Activated CD4-positive, CD25-positive, alpha-beta regulatory T cell treated with anti-CD3 and anti-CD28 coated beads, Interleukin-2, amount 50 U/mL, for 24 hours (primary cell): ENCODE measurements around the gene CLCN4.

ENCODE experiments used
- ATAC-seq, 2 donors: fragments of 150-1000 bp; cut with Tn5 transposase; one replicate each; pipeline ENCODE4 v1.10.0; 2021; ENCODE audit warnings: mild to moderate bottlenecking in 1 of 2, moderate library complexity in 1 of 2

CLCN4 gene

DNA sequence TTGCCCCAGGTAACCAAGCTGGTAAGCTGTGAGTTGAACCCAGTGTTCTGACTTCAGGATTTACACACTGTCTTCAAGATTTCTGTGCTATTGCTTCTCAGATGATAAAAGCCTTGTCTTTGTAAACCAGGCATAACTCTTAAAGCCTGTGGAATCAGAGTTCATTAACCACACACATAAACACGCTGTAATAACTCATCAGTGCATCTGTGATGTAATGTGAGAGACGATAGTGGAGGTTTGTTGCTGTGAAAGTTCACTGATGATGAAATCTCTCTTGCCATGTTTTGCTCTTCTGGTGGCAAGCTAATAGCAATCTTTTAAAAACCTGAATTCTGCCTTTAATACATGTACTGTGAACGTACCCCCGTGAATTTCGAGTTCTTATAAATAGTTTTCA, 41.5 kb downstream of the CLCN4 start:
- no peak for ATAC-seq

DNA sequence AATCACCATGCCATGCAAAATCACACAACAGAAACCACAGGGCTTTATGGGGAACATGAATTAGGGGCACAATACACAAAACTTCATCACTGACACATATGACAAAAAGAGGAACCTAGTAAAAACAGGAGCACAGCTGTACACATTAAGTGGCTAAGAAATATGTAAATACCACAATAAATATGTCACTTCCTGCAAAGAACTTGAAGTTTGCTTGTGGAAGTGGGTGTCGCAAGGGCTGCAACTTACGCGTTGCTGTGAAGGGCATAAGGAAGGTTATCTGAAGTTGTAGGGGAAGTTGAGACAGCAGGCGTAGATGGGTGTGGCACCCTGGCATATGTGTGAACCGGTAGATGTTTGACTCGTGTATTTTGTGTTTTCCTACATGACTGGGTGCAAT, 42.4 kb downstream of the CLCN4 start:
- ATAC-seq: no peak

DNA sequence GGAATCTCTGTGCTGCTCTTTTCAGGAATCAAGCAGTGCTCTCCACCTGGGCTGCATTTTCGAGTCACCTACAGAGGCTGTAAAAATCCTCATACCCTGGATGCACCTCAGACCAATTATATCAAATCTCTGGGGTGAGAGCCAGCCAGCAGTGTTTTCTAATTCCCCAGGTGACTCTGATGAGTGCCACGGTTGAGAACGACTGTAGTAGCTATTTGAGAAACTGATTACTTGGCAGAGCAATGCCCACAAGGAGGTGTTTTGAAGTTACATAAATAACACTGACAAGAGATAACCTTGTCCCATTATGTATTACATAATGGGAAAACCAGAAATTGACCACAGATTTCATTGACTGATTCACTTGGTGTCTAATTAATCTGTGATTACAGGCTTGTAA, 46.8 kb downstream of the CLCN4 start:
- no peak for ATAC-seq

DNA sequence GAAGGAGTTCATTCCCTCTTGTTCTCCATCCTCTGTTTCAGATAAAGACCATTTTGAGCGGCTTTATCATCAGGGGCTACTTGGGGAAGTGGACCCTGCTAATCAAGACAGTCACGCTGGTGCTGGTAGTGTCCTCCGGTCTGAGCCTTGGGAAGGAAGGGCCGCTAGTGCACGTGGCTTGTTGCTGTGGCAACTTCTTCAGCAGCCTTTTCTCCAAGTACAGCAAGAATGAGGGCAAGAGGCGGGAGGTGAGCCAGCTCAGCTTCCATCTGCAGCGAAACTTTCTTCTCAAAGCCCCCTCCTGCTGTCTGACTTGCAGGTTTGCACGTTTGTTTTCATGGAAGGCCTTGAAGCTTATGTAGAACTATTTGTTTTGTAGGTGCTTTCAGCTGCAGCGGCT, 49.5 kb downstream of the CLCN4 start:
- no peak for ATAC-seq

DNA sequence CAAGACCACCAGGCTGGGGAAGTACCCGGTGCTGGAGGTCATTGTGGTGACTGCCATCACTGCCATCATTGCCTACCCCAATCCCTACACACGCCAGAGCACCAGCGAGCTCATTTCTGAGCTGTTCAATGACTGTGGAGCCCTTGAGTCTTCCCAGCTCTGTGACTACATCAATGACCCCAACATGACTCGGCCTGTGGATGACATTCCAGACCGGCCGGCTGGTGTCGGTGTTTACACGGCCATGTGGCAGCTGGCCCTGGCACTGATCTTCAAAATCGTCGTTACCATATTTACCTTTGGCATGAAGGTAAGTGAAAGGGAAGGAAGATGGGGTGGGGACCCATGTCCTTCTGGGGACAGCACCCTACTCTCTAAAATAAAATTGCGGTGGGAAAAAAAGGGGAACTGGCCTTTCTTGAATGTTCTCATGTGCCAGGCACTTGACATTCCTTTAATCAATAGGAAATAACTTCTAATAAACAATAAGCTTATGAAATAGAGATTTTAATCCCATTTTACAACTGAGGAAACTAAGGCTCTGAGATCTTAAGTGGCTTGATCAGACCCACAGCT, 51.6 kb downstream of the CLCN4 start:
- ATAC-seq: no peak

DNA sequence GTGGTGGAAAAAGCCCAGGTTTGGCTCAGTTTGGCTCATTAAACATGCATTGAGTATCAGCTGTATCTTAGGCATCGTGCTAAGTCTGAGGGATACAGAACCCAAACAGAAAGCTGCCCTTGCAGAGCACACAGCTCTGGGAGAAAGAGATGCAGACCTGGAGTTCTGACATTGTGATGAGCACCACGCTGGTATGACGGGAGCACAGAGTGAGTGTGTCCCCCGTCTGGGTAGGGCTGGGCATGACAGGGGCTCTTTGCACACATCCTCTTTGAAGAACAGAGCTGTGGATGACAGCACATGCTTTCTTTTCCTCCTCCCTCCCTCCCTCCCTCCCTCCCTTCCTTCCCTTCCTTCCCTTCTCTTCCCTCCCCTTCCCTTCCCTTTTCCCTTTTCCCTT, 52.2 kb downstream of the CLCN4 start:
- no peak for ATAC-seq

DNA sequence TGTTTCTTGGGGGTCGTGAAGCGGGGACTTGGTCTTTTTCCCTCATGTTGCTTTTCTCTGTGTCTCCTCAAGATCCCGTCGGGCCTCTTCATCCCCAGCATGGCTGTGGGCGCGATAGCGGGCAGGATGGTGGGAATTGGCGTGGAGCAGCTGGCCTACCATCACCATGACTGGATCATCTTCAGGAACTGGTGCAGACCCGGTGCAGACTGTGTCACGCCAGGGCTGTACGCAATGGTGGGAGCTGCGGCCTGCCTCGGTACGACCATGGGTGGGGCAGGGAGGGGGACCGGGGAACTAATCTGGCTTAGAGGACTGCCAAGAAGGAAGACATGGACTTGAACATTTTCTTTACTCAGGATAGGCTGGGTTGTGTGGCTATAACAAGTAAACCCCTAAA, 55.6 kb downstream of the CLCN4 start:
- ATAC-seq: no peak

DNA sequence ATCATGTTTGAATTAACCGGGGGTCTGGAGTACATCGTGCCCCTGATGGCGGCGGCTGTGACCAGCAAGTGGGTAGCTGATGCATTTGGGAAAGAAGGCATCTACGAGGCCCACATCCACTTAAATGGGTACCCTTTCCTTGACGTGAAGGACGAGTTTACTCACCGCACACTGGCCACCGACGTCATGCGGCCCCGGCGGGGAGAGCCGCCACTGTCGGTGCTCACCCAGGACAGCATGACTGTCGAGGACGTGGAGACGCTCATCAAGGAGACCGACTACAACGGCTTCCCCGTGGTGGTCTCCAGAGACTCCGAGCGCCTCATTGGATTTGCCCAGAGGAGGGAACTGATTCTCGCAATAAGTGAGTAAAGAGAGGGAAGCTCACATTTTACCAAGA, 56.9 kb downstream of the CLCN4 start:
- no peak for ATAC-seq

DNA sequence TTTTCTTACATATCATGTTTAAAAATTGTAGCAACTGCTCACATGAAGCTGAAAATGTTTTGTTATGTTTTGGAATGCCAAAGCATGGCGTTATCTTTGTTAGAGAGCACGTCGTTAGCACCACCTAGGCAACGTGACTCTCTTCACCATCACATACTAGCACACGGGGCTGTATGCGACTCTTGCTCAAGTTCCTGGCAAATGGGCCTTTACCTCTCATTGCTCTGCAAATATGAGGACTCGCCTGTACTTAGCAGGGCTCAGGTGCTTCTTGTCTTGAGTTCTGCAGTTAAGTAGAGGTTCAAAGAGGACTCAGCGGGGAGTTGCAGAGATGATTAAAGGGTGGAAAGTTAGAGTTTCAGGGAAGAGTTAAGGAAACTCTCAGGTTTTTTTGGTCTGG, 59.4 kb downstream of the CLCN4 start:
- no peak for ATAC-seq

DNA sequence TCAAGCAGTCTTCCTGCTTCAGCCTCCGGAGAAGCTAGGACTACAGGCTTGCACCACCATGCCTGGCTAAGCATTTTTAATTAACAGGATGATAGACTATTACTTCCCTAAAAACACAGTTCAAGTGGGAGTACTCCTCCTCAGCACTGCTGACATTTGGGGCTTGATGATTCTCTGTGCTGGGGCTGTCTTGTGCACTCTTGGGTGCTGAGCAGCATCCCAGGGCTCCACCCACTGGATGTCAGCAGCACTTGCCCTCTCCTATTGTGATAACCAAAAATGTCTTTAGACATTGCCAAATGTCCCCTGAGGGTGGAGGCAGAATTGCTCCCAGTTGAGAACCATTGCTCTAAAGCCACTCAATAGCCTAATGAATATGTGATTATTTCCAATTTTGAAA, 60.4 kb downstream of the CLCN4 start:
- no peak for ATAC-seq

DNA sequence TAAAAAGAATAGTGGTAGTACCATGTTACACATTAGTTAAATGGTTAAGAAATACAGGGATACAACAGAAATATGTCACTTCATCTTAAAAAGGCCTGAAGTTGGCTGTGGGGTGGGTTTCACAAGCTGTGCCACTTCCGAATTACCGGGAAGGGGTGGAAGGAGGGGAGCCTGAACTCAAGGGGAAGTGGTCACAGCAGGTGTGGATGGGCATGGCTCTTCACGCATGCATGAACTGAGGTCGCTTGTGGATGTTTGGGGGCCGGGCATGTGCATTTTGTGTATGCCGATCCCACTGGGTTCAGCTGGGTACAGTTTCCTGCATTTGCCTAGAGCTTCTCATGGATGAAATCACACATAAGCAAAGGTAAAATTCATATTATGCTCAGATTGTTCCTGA, 64.9 kb downstream of the CLCN4 start:
- ATAC-seq: no peak

DNA sequence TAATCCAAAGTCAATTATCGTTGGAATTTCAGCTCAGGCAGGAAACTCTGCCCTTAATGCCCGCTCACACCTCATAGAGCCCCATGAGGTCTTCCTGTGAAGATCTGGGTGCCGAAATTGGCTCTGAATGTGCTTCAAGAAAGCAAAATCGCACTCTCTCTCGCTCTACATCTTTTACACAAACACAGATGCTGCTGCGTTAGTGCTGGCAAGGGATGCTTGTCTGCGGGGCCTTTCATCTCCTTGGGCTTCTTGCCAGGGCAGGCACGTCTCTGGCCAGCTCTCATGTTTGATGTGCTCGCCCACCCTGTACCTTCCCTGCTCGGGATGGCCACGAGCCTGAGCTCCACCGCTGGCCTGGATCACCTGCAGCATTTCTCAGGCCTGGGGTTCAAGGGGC, 66.5 kb downstream of the CLCN4 start:
- no peak for ATAC-seq

DNA sequence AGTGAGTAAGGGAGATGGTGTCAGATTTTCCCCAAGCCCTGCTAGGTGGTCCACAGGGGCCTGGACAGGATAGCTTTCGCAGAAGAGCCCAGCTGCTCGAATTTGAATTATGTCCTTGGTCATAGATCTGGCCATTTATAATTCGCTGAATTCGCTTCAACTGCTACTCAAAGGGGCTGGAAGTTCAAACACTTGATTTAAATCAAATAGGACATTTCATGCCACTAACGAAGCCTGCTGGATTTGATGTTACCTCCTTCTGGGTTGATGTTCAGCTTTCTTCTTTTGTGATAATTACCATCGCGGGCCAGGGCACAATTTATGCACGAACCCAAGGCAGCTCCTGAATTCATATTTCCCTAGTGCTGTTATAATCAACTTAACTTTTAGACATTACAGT, 67.0 kb downstream of the CLCN4 start:
- no peak for ATAC-seq

DNA sequence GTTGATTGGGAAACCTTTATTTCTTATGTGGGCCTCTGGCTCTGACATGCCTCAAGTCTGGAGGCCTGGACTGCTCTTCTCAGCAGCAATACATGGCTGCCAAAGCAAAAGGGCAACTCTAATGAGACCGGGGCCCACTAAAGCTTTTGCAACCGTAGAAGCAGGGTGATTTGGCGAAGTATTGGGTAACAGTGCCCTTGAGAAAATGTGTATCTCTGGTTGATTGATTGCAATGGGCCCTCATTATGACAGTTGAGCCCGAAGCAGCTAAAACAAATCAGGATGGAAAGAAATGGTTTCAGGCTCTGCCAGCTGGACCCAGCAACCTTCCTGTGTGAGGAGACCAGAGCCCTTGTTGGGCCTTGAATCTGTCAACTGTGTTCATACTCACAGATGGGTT, 73.4 kb downstream of the CLCN4 start:
- ATAC-seq: no peak

DNA sequence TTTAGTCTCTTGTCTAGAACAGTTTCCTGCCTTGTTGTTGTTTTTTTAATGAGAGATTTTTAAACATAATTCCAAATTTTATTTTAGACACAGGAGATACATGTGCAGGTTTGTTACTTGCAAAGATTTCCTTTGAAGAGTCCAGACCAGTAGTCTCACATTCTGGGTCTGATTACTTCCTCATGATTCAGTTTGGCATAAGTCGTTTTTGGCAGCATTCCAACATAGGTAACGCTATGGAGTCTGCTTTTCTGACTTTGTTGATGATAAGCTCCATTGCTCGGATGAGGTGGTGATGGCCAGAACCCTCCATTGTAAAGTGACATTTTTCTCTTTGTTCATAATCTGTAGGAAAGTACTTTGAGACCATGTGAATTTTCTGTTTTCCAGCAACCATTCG, 74.7 kb downstream of the CLCN4 start:
- no peak for ATAC-seq

DNA sequence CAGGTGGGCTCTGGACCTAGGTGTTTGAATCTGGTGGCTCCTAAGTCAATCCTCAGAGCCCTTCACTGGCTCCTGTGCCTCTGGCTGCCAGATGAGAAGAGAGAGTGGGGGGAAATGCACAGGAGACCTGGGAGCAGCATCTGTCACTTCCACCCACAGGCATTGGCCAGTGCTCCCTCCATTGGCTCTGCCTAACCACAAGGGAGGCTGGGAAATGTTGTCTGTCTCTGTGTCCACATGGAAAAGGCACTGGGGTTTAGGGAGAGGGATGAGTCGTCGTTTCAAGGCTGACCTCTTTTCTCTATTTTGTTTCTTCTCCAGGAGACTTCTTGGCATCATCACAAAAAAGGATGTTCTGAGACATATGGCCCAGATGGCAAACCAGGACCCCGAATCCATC, 76.4 kb downstream of the CLCN4 start:
- no peak for ATAC-seq

DNA sequence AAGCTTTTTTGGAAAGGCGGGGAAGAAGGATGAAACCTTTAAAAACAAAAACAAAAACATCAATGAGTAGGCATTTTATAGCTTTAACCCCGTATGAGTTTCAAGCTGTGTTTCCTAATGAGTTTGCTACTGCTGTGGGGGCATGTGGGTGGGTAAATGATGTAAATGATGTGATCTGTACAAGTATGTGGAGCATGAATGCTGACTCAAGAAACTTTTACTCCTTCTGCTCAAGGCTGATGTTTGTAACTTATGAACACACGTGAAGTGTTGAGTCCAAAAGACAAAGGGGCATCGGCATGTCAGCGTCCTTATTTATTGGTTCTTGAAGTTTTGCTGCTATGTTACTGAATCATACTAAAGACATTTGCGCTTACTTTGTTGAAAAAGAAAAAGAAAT, 76.9 kb downstream of the CLCN4 start:
- ATAC-seq: no peak

DNA sequence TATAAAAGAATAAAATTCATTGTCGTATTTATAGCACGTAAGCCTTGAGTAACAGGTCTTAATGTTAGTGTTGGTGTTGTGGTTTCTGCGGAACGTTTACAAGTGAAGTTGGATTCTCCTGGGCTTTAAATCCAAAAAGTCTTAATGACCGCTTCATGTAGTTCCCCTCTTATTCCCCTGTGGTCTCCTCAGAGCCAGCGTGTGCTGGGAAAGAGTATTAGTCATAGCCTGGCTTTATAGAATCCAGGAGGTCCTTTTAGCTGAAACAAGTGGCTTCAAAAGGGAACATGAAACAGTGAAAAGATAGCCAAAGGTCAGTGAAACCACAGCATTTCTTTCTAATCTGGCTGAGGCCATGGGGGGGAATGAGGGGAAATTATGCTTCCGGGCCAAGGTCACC, 79.1 kb downstream of the CLCN4 start:
- ATAC-seq: no peak

DNA sequence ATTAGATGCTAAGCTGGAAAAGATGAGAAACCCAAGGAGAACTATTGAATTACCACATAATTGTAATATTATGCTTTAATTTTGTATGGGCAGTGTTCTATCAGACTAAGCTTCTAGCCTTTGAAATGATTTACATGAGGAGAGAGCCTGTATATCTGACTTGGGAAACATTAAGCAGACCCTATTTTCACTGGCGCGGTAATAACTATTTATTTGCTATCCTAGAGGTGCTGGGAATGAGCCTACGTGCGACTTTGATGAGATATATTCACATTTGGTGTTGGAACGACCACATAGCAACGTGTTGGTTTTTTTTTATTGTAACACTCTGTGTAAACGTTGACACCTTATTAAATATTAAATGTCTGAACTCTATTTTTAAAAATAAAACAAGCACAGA, 80.5 kb downstream of the CLCN4 start:
- no peak for ATAC-seq

DNA sequence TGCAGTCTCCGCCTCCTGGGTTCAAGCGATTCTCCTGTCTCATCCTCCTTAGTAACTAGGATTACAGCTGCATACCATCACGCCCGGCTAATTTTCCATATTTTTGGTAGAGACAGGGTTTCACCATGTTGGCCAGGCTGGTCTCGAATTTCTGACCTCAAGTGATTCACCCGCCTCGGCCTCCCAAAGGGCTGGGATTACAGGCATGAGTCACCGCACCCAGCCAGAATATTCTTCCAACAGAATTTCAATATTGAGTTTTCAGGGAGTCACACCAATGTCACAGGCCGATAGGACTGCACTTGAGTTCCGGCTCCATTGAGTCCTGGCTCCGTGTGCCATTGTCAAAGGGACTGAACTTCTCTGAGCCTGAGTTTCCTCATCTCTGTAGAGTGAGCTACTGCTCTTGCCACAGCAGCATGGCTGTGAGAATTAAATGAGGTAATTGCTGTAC, 82.9 kb downstream of the CLCN4 start:
- ATAC-seq: no peak

DNA sequence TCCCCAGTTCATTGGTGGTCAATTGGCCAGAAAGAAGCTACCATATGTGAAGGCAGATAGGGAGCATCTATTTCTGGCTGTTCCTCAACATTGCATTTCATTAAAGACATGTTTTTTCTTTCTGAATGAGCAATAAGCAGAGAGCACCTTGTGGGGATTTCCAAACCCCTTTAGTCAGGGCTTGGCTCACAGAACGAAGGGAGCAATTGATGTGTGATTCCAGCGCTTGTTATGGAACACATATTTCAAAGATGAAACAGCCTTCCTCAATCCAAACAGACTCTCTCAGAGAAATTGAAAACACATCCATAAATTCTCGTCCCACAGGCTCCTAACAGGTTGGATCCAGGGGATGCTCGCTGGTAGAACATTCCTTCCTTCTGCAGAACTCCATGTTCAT, 84.1 kb downstream of the CLCN4 start:
- ATAC-seq: no peak

DNA sequence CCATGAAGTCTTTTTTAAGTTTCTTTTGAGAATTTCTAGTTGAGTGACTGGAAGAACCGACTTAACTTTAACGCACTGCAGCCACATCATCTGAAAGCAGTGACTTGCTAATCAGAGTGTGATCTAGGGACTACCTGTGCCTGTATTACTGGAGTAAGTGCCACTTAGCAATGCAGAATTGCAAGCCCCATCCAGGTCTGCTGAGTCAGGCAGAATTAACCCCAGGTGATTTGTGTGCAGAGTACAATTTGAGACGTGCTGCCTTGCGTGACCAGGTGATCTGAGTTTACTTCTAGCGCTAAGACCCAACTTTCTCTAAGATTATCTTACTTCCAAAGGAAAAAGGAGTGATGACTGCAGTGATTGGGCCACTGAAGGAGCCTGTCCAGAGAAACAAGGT, 85.3 kb downstream of the CLCN4 start:
- no peak for ATAC-seq

DNA sequence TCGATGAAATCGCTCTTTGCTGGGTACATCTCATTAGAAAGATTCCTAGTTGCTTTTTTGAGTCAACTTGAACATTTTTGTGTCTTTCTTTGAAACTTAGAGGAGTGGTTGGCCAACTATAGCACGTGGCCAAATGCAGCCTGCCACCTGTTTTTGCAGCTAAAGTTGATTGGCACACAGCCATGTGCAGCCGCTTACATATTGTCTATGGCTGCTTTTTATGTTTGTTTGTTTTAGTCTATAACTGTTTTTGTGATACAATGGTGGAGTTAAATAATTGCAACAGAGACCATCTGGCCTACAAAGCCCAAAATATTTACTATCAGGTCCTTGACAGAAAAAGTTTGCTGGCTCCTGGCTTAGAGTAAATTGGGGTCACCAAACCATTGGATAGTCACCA, 86.3 kb downstream of the CLCN4 start:
- no peak for ATAC-seq

DNA sequence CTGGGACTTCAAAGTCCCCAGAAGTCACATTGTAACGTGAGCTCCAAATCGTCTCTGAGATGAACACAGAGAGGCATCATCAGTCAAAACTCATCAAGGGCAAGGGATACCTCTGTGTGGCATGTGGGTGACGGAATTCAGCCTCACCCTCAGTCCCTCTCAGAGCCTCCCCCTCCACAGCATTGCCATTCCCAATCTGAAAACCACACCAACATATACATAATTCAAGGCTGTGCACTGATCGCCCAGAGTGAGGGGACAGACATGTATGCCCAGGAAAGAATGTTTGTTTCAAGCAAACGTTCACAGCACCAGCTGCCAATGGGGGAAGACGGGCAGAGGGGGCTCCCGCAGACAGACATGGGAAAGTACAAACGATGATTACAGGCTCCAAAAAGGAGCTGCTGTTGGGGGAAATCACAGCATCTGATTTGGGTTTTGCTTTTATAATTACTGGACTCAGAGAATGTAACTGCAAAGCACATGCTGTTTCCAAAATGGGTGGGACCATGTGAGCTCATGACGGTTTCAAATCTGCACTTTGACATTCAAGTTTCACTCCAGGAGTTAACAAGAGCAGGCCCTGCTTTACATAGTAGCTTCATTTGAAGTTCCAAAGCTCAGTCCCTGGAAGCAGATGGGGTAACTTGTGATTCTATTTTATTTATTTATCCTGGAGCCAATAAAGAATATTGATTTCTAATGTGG, 88.3 kb downstream of the CLCN4 start:
- no peak for ATAC-seq

DNA sequence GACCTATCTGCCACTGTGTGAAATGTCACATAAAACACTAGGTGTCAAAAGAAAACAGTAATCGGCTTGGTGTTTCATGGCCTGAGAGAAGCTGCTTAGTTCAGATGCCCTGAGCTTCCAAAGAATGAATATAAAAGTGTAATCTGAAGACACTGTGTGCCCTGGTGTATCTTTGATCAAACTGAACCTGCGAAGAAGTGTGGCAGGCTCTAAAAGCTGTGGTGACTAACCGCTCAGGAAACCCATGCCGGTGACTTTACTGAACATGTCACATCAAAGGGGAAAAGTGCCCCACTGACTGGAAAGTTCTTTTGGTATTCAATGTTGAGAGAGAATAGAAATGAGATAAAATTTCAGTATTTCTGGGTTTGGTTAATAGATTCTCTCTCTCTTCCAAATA, 89.1 kb downstream of the CLCN4 start:
- ATAC-seq: no peak
